Right renal cortex interstitium (tissue), 3 donors: ENCODE measurements around the gene MRPL39. TPM values are rescaled to one million over a fixed set of nuclear protein-coding genes. Genes with fewer than 3 reads are reported as not detected.

Experiments used
- DNase-seq, 3 donors: peaks; one replicate each; pipeline ENCODE4 v3.0.0-alpha.2; 2013; ENCODE audit warnings: low read depth in 3 of 3, low spot score in 2 of 3
- polyA plus RNA-seq, 3 donors: library from polyadenylated mRNA; unstranded; fragments of 120-200 nt; gene quantifications; one replicate each; pipeline ENCODE4 v1.2.1, GENCODE V29; 2013; ENCODE audit not compliant: insufficient read length in 3 of 3

MRPL39 gene
- polyA plus RNA-seq, 3 donors: 44.2 to 47.7 (median 45.6) TPM

- DNase-seq: no peak
These were observed 56.7 kb downstream of the MRPL39 start for GRCh38 chr21:25550352-25551120.

- no peak for DNase-seq
These were observed 66.2 kb downstream of the MRPL39 start for GRCh38 chr21:25541042-25541441.

GRCh38 chr21:25539606-25540005 lies 67.7 kb downstream of the MRPL39 start:
- no peak for DNase-seq

GRCh38 chr21:25537174-25537573 lies 70.1 kb downstream of the MRPL39 start:
- DNase-seq: no peak

DNA sequence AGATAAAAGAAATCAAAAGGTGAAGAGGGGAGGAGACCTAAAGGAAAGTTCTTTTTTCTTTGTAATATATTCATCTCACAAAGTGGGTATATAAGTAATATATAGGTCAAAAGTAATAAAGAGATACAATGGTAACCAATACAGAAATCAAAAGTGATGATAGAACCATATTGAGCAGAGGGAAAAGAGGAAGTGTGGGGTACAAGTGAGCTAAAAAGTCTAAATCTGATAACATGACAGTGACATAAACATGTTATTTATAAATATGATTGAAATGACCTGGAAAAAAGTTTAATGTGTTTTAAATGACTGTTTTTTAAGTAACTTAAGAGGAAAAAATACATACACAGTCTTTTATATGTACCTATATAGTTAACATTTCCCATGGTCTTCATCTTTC lies 70.5 kb downstream of the MRPL39 start:
- no peak for DNase-seq

GRCh38 chr21:25535849-25536248 lies 71.4 kb downstream of the MRPL39 start:
- DNase-seq: no peak

Other genes starting within 250 kb of the MRPL39 start
- gene JAM2, start 31.8 kb upstream of the MRPL39 start, polyA plus RNA-seq: 10 to 100 TPM; 10.2 to 11.2 (median 10.5) TPM
- gene ATP5PF, start 127.4 kb upstream of the MRPL39 start, polyA plus RNA-seq: 100 to 1,000 TPM; 271 to 284 (median 280) TPM
- 10 to 100 TPM; 44.2 to 50.4 (median 48.3) TPM for gene GABPA, start 127.5 kb upstream of the MRPL39 start, polyA plus RNA-seq